Measurements from ENCODE around the gene ZC2HC1B. TPM values are rescaled to one million over a fixed set of nuclear protein-coding genes. Genes with fewer than 3 reads are reported as not detected.

The ZC2HC1B gene
- total and polyA plus RNA-seq, 10 donors = 0.17 to 0.85 (median 0.30) TPM; not detected in 5

- Histone ChIP-seq H3K36me3 (no peaks in the 10 kb centered on the region), H3K27me3 (replicated peaks in 1 of 7) (no peaks in the 10 kb centered on the region), H3K4me3 (no peak overlapping the region), H3K4me1 (no peaks in the 10 kb centered on the region), H3K9me3 (no peaks in the 10 kb centered on the region), H3K27ac (no peak overlapping the region)
- no peak for DNase-seq
- TF ChIP-seq CTCF (IDR thresholded peaks at IDR 0.05 in 8 of 11, conservative IDR thresholded peaks at IDR 0.05 in 3 of 11) (no peak), POLR2AphosphoS5 (IDR thresholded peaks at IDR 0.05) (no peak), POLR2A (IDR thresholded peaks at IDR 0.05) (no peak)
- intact Hi-C loops (cut with DNase I; ENCODE audit: low total_unique reads) = no loop called here
- 88 to 100% (median 94%) methylated on average over 1 of the region's 1 CpG for WGBS, 5 donors
Observed at GRCh38 chr6:143894655-143895054, 30.4 kb downstream of the ZC2HC1B start.

GRCh38 chr6:143896126-143896860 lies 32.0 kb downstream of the ZC2HC1B start:
- whole genome bisulfite sequencing, 5 donors = 79 to 89% (median 86%) methylated on average over 3 of the region's 3 CpGs
- intact Hi-C loops (cut with DNase I; ENCODE audit: low total_unique reads) = no loop called here
- no peak for DNase-seq

GRCh38 chr6:143900358-143900757 lies 36.1 kb downstream of the ZC2HC1B start:
- DNase-seq = no peak
- Histone ChIP-seq H3K36me3 (no peaks in the 10 kb centered on the region), H3K27me3 (replicated peaks in 1 of 7) (no peaks in the 10 kb centered on the region), H3K4me3 (no peak overlapping the region), H3K4me1 (peaks cover 0 to 18% (median 5%) of the 10 kb centered on the region in 6 donors), H3K9me3 (no peaks in the 10 kb centered on the region), H3K27ac (no peak overlapping the region)
- TF ChIP-seq POLR2A (IDR thresholded peaks at IDR 0.05) = no peak
- TF ChIP-seq CTCF (IDR thresholded peaks at IDR 0.05 in 8 of 11, conservative IDR thresholded peaks at IDR 0.05 in 3 of 11) = no peak
- no peak for TF ChIP-seq POLR2AphosphoS5 (IDR thresholded peaks at IDR 0.05)
- WGBS, 5 donors = 81 to 94% (median 88%) methylated on average over 2 of the region's 2 CpGs
- intact Hi-C loops (cut with DNase I; ENCODE audit: low total_unique reads) = no loop called here

More at GRCh38 chr6:143896126-143896860, 32.0 kb downstream of the ZC2HC1B start:
- H3K4me1 ChIP-seq = peaks cover 0 to under 1% (median 0%) of the 10 kb centered on the region in 6 donors
- no peak for TF ChIP-seq CTCF (IDR thresholded peaks at IDR 0.05 in 8 of 11, conservative IDR thresholded peaks at IDR 0.05 in 3 of 11)
- no peak for TF ChIP-seq POLR2A (IDR thresholded peaks at IDR 0.05)
- no peak for TF ChIP-seq POLR2AphosphoS5 (IDR thresholded peaks at IDR 0.05)
- no peaks in the 10 kb centered on the region for H3K9me3 ChIP-seq
- H3K27me3 ChIP-seq (replicated peaks in 1 of 7) = no peaks in the 10 kb centered on the region
- H3K36me3 ChIP-seq = no peaks in the 10 kb centered on the region
- no peak overlapping the region for H3K27ac ChIP-seq
- H3K4me3 ChIP-seq = no peak overlapping the region

GRCh38 chr6:143901885-143902750 lies 37.8 kb downstream of the ZC2HC1B start:
- Histone ChIP-seq H3K4me1 (peaks cover 0 to 18% (median 5%) of the 10 kb centered on the region in 6 donors), H3K27ac (peak overlapping the region in 6 of 8 donors; percentile 6 to 65 (median 40)), H3K36me3 (no peaks in the 10 kb centered on the region), H3K4me3 (no peak overlapping the region), H3K27me3 (replicated peaks in 1 of 7) (no peaks in the 10 kb centered on the region), H3K9me3 (peaks cover 0 to 4% (median 0%) of the 10 kb centered on the region in 8 donors)
- no peak for DNase-seq
- WGBS, 5 donors = 25 to 53% (median 40%) methylated on average over 6 of the region's 6 CpGs
- TF ChIP-seq POLR2A (IDR thresholded peaks at IDR 0.05) (no peak), POLR2AphosphoS5 (IDR thresholded peaks at IDR 0.05) (peak in 1 of 3 donors; percentile 58)
- intact Hi-C loops (cut with DNase I; ENCODE audit: low total_unique reads) = no loop called here

Measured in spleen (tissue), 11 donors.